Measurements from ENCODE around the gene ANP32E. TPM values are rescaled to one million over a fixed set of nuclear protein-coding genes. Genes with fewer than 3 reads are reported as not detected.
A peak's percentile ranks its signal among the peaks of the same experiment; 100 is the strongest.
"Not testable (repeated sequence)": the region's sequence is repeated elsewhere in the genome, so short reads cannot be mapped to it uniquely, and the experiment has no call there.

ANP32E gene
- total RNA-seq, 2 experiments from 2014 or later: 174 to 185 TPM

DNA sequence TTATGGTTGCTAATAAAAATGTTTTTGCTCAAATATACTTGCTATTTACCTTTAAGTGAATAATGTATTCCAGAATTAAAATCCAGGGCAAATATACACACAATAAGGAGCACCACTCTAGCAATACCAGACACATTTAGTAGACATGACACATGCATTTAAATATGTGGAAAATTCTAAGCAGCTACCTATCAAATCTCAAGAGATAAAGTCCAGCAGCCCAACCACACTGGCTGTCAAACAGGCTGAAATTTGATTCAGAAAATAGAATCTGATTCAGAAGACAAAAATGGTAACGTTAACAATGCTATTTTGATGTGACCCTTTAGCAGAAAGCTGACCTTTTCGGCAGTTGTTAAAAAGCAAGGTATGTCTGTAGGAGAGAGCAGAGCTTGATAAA, 43.9 kb downstream of the ANP32E start:
- DNase-seq (no peak), ATAC-seq (no peak)
- TF ChIP-seq, protein P1, sequence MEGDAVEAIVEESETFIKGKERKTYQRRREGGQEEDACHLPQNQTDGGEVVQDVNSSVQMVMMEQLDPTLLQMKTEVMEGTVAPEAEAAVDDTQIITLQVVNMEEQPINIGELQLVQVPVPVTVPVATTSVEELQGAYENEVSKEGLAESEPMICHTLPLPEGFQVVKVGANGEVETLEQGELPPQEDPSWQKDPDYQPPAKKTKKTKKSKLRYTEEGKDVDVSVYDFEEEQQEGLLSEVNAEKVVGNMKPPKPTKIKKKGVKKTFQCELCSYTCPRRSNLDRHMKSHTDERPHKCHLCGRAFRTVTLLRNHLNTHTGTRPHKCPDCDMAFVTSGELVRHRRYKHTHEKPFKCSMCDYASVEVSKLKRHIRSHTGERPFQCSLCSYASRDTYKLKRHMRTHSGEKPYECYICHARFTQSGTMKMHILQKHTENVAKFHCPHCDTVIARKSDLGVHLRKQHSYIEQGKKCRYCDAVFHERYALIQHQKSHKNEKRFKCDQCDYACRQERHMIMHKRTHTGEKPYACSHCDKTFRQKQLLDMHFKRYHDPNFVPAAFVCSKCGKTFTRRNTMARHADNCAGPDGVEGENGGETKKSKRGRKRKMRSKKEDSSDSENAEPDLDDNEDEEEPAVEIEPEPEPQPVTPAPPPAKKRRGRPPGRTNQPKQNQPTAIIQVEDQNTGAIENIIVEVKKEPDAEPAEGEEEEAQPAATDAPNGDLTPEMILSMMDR (IDR thresholded peaks at IDR 0.05): no peak
- POLR2A ChIA-PET: no interaction called here
- no peaks in the 10 kb centered on the region for H3K27me3 Mint-ChIP-seq
- H3K36me3 Mint-ChIP-seq (ENCODE audit: low read depth): no peaks in the 10 kb centered on the region
- CTCF ChIA-PET: interaction anchor here (0.8 kb wide), 1 partner anchor 173 kb away, joined by 3 read pairs; no protein-coding TSS in a partner anchor
- H3K4me1 Mint-ChIP-seq (ENCODE audit: low read depth): peaks cover 10% of the 10 kb centered on the region
- intact Hi-C loops (cut with micrococcal nuclease): no loop called here
- H3K4me3 Mint-ChIP-seq: no peak overlapping the region
- H3K27ac Mint-ChIP-seq: no peak overlapping the region
- H3K9me3 Mint-ChIP-seq: no peaks in the 10 kb centered on the region

GRCh38 chr1:150187560-150187931, 48.4 kb downstream of the ANP32E start:
- Mint-ChIP-seq H3K4me3 (peak overlapping the region; percentile 44), H3K27me3 (no peaks in the 10 kb centered on the region), H3K4me1 (ENCODE audit: low read depth) (peaks cover 13% of the 10 kb centered on the region), H3K27ac (no peak overlapping the region), H3K9me3 (no peaks in the 10 kb centered on the region), H3K36me3 (ENCODE audit: low read depth) (no peaks in the 10 kb centered on the region)
- TF ChIP-seq, protein P1 (IDR thresholded peaks at IDR 0.05): peak; percentile 56
- ChIA-PET POLR2A (interaction anchor here (0.8 to 2.7 kb wide), 4 partner anchors 14 to 300 kb away, joined by 3 to 15 read pairs (median 3); a partner anchor contains a TSS), CTCF (interaction anchor here (0.7 to 3.3 kb wide), 39 partner anchors 8 to 302 kb away, joined by 3 to 56 read pairs (median 5); partner anchors contain the start of genes ANP32E, OTUD7B, PLEKHO1 and VPS45)
- intact Hi-C loops (cut with micrococcal nuclease): no loop called here
- DNase-seq: no peak
- peak; percentile 30 for ATAC-seq

GRCh38 chr1:150186789-150187559, 48.9 kb downstream of the ANP32E start:
- peak overlapping the region; percentile 57 for H3K27ac Mint-ChIP-seq
- H3K4me1 Mint-ChIP-seq (ENCODE audit: low read depth): peaks cover 13% of the 10 kb centered on the region
- peak; percentile 34 for DNase-seq
- H3K4me3 Mint-ChIP-seq: peak overlapping the region; percentile 44
- TF ChIP-seq, protein P1 (IDR thresholded peaks at IDR 0.05): peak; percentile 87
- H3K36me3 Mint-ChIP-seq (ENCODE audit: low read depth): no peaks in the 10 kb centered on the region
- CTCF ChIA-PET: interaction anchor here (0.6 to 3.3 kb wide), 45 partner anchors 9 to 338 kb away, joined by 3 to 56 read pairs (median 5); partner anchors contain the start of genes ANP32E, OTUD7B, PLEKHO1 and VPS45
- no peaks in the 10 kb centered on the region for H3K9me3 Mint-ChIP-seq
- H3K27me3 Mint-ChIP-seq: no peaks in the 10 kb centered on the region
- peak; percentile 79 for ATAC-seq
- POLR2A ChIA-PET: interaction anchor here (0.8 to 2.7 kb wide), 4 partner anchors 14 to 300 kb away, joined by 3 to 15 read pairs (median 3); a partner anchor contains a TSS
- intact Hi-C loops (cut with micrococcal nuclease): no loop called here

DNA sequence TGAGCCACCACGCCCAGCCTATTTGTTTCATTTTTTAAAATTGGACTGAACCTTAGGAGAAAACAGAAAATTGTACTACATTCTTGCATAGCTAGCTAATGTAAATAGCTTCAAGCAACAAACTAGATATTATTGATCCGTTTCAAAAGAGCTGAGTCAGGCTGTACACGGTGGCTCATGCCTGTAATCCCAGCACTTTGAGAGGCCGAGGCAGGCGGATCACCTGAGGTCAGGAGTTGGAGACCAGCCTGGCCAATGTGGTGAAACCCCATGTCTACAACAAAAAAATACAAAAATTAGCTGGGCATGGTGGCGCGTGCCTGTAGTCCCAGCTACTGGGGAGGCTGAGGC, 49.5 kb downstream of the ANP32E start:
- H3K27me3 Mint-ChIP-seq; ATAC-seq; DNase-seq; H3K4me3 Mint-ChIP-seq; H3K27ac Mint-ChIP-seq; H3K9me3 Mint-ChIP-seq; intact Hi-C loops (cut with micrococcal nuclease); H3K36me3 Mint-ChIP-seq (ENCODE audit: low read depth): not testable (repeated sequence)
- ChIA-PET CTCF (interaction anchor here (0.9 to 3.3 kb wide), 31 partner anchors 8 to 298 kb away, joined by 3 to 56 read pairs (median 7); partner anchors contain the start of gene VPS45), POLR2A (interaction anchor here (2.7 kb wide), 1 partner anchor 299 kb away, joined by 15 read pairs; a partner anchor contains a TSS)
- H3K4me1 Mint-ChIP-seq (ENCODE audit: low read depth): peaks cover 13% of the 10 kb centered on the region

GRCh38 chr1:150185481-150185880, 50.4 kb downstream of the ANP32E start:
- no peak for ATAC-seq
- Mint-ChIP-seq H3K4me1 (ENCODE audit: low read depth) (peaks cover 13% of the 10 kb centered on the region), H3K27me3 (no peaks in the 10 kb centered on the region), H3K9me3 (no peaks in the 10 kb centered on the region), H3K36me3 (ENCODE audit: low read depth) (no peaks in the 10 kb centered on the region), H3K27ac (no peak overlapping the region), H3K4me3 (no peak overlapping the region)
- TF ChIP-seq, protein P1 (IDR thresholded peaks at IDR 0.05): no peak
- DNase-seq: no peak
- ChIA-PET POLR2A (no interaction called here), CTCF (interaction anchor here (1.2 to 3.3 kb wide), 4 partner anchors 16 to 223 kb away, joined by 3 to 56 read pairs (median 12); no protein-coding TSS in a partner anchor)
- intact Hi-C loops (cut with micrococcal nuclease): no loop called here
